WERI-Rb-1 (cell line): Measurements from ENCODE around the gene ELANE.
"Not testable (repeated sequence)": the region's sequence is repeated elsewhere in the genome, so short reads cannot be mapped to it uniquely, and the experiment has no call there.

Experiments used
- DNase-seq: peaks from one replicate; pipeline ENCODE4 v3.0.0-alpha.2; 2020
- H3K27ac ChIP-seq: fragments of 250-450 bp; sonication (Bioruptor Pico); 2 replicates; pipeline ENCODE4 v1.5.1; 2020; ENCODE audit warnings: mild to moderate bottlenecking, moderate library complexity
- H3K27me3 ChIP-seq: fragments of 250-450 bp; sonication (Bioruptor Pico); 2 replicates; pipeline ENCODE4 v1.5.1; 2021; ENCODE audit warnings: mild to moderate bottlenecking, low read depth, moderate library complexity; ENCODE audit not compliant: insufficient read depth, severe bottlenecking
- H3K36me3 ChIP-seq: fragments of 250-450 bp; sonication (Bioruptor Pico); 2 replicates; pipeline ENCODE4 v1.5.1; 2020; ENCODE audit warnings: mild to moderate bottlenecking, moderate library complexity
- H3K4me3 ChIP-seq: 2 replicates; pipeline ENCODE4 v1.5.1; 2011; ENCODE audit warnings: low read depth, mild to moderate bottlenecking, control low read depth, low read length
- H3K9me3 ChIP-seq: fragments of 250-450 bp; sonication (Bioruptor Pico); 2 replicates; pipeline ENCODE4 v1.5.1; 2021; ENCODE audit warnings: mild to moderate bottlenecking, moderate library complexity; ENCODE audit not compliant: severe bottlenecking
- TF ChIP-seq, protein P1 (sequence below): IDR thresholded peaks from 2 replicates; pipeline ENCODE4 v1.5.1; 2011; ENCODE audit warnings: low read depth, mild to moderate bottlenecking, control low read depth, inconsistent platforms, low read length

The ELANE gene

GRCh38 chr19:813219-814151, 38.6 kb upstream of the ELANE start:
- no peaks in the 10 kb centered on the region for H3K27me3 ChIP-seq
- TF ChIP-seq, protein P1, sequence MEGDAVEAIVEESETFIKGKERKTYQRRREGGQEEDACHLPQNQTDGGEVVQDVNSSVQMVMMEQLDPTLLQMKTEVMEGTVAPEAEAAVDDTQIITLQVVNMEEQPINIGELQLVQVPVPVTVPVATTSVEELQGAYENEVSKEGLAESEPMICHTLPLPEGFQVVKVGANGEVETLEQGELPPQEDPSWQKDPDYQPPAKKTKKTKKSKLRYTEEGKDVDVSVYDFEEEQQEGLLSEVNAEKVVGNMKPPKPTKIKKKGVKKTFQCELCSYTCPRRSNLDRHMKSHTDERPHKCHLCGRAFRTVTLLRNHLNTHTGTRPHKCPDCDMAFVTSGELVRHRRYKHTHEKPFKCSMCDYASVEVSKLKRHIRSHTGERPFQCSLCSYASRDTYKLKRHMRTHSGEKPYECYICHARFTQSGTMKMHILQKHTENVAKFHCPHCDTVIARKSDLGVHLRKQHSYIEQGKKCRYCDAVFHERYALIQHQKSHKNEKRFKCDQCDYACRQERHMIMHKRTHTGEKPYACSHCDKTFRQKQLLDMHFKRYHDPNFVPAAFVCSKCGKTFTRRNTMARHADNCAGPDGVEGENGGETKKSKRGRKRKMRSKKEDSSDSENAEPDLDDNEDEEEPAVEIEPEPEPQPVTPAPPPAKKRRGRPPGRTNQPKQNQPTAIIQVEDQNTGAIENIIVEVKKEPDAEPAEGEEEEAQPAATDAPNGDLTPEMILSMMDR, result no peak
- no peak for DNase-seq
- no peaks in the 10 kb centered on the region for H3K9me3 ChIP-seq
- peaks cover 67% of the 10 kb centered on the region for H3K36me3 ChIP-seq
- H3K4me3 ChIP-seq, result no peak overlapping the region
- no peak overlapping the region for H3K27ac ChIP-seq

DNA sequence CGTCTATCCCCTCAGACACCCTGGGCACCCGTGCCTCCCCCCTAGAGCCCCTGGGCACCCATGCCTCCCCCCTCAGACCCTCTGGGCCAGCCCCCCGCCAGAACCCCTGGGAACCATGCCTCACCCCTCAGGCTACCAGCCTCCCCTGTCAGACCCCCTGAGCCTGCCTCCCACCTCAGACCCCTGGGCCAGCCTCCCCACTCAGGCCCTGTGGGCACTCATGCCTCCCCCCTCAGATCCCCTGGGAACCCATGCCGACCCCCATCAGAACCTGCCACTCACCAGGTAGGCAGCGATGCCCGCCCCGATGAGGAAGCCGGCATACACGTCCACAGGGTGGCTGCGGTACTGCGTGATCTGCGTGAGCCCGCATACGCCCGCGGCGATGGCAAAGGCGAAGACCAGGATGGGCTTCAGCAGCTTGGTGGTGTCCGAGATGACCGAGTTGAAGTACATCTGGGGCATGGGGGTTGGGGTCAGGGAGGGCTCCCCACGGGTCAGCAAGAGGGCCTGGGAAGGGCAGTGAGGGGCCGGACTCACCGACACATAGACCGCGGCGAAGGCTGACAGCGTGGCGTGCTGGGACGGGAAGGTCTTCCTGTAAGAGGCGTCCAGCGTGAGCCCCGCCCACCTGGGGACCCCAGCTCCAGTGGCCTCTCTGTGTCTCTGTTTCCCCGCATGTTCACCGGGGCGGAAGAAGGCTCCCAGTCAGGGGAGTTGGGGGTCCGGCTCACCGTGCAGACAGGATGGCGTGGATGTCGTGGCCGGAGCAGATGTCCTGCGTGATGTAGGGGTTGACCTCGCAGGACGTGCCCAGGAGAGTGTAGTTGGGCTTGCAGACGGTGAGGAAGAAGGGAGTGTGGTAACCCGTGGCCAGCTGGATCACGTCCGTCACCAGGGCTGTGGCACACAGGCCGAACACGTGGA, 37.7 kb upstream of the ELANE start:
- peaks cover 58% of the 10 kb centered on the region for H3K36me3 ChIP-seq
- TF ChIP-seq, protein P1, result no peak
- no peak for DNase-seq

GRCh38 chr19:815079-815774, 36.9 kb upstream of the ELANE start:
- TF ChIP-seq, protein P1, result no peak
- Histone ChIP-seq H3K9me3 (no peaks in the 10 kb centered on the region), H3K4me3 (no peak overlapping the region), H3K27ac (no peak overlapping the region), H3K36me3 (peaks cover 50% of the 10 kb centered on the region), H3K27me3 (no peaks in the 10 kb centered on the region)
- DNase-seq, result no peak

More for the DNA sequence above, 37.7 kb upstream of the ELANE start:
- no peak overlapping the region for H3K27ac ChIP-seq
- H3K9me3 ChIP-seq, result no peaks in the 10 kb centered on the region
- H3K4me3 ChIP-seq, result no peak overlapping the region
- H3K27me3 ChIP-seq, result no peaks in the 10 kb centered on the region

DNA sequence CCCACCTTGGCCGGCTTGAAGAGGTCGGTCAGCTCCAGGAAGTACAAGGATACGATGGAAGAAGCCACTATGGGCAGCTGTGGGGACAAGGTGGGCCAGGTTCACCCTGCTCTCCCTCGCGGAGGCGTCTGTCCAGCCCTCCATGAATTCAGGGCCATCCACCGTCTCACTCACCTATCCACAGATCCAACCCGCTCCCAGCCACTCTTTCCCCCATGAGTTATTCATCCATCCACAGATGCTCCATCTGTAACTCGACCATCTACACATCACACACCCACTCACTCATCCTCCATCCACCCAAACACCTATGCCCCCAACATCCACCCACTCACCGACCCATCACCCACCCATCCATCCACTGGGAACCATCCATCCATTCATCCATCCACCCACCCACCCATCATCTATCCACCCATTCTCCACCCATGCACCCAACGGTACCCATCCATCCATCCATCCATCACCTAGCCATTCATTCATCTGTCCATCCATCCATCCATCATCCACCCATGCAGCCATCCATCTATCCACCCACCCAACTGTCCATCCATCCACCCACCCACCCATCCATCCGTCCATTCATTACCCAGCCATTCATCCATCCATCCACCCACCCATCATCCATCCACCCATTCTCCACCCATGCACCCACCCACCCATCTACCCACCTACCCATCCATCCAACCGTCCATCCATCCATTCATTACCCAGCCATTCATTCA, 36.2 kb upstream of the ELANE start:
- no peaks in the 10 kb centered on the region for H3K27me3 ChIP-seq
- no peak for DNase-seq
- H3K27ac ChIP-seq, result no peak overlapping the region
- TF ChIP-seq, protein P1, result no peak
- H3K36me3 ChIP-seq, result peaks cover 43% of the 10 kb centered on the region
- H3K4me3 ChIP-seq, result no peak overlapping the region
- H3K9me3 ChIP-seq, result no peaks in the 10 kb centered on the region

DNA sequence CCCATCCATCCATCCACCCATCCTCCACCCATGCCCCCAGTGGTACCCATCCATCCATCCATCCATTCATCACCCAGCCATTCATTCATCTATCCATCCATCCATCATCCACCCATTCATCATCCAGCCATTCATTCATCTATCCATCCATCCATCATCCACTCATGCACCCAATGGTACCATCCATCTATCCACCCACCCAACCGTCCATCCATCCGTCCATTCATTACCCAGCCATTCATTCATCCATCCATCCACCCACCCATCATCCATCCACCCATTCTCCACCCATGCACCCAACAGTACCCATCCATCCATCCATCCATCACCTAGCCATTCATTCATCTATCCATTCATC, 35.6 kb upstream of the ELANE start:
- Histone ChIP-seq H3K27me3 (no peaks in the 10 kb centered on the region), H3K36me3 (peaks cover 37% of the 10 kb centered on the region), H3K9me3 (no peaks in the 10 kb centered on the region), H3K4me3 (no peak overlapping the region), H3K27ac (no peak overlapping the region)
- DNase-seq, result no peak
- TF ChIP-seq, protein P1, result no peak

DNA sequence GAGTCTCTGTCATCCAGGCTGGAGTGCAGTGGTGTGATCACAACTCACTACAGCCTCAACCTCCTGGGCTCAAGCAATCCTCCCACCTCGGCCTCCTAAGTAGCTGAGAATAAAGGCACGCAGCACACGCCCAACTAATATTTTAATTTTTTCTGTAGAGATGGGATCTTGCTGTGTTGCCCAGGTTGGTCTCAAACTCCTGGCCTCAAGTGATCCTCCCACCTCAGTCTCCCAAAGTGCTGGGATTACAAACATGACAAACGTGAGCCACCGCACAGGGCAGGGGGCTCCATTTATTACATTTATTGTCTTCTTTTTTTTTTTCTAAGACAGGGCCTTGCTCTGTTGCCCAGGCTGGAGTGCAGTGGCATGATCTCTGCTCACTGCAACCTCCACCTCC, 31.9 kb upstream of the ELANE start:
- not testable (repeated sequence) for H3K36me3 ChIP-seq, H3K9me3 ChIP-seq, H3K27me3 ChIP-seq, H3K27ac ChIP-seq, DNase-seq, H3K4me3 ChIP-seq
